Stomach (tissue), 9 donors: ENCODE results near the gene MXD4. TPM values are rescaled to one million over a fixed set of nuclear protein-coding genes. Genes with fewer than 3 reads are reported as not detected.

Experiments
- DNase-seq, 2 donors: peaks; one replicate each; pipeline versions ENCODE4 v3.0.0 to v3.0.0-alpha.2; 2013 to 2019
- H3K27ac ChIP-seq, 5 donors: fragments of 200-600 bp in 4 of 5; sonication (generic) in 4 of 5; one replicate each; pipeline ENCODE4 v1.5.1; 2013 to 2019; ENCODE audit warnings: mild to moderate bottlenecking in 1 of 5, moderate library complexity in 1 of 5
- H3K27me3 ChIP-seq, 3 donors: fragments of 200-600 bp; sonication (generic); one replicate each; pipeline ENCODE4 v1.5.1; 2017 to 2019; ENCODE audit warnings: mixed run types in 1 of 3
- H3K36me3 ChIP-seq, 4 donors: fragments of 200-600 bp; sonication (generic); 1 replicate in 3 of 4; 2 replicates in 1 of 4; pipeline ENCODE4 v1.5.1; 2016 to 2019
- H3K4me1 ChIP-seq, 4 donors: fragments of 200-600 bp; sonication (generic); one replicate each; pipeline ENCODE4 v1.5.1; 2016 to 2019
- H3K4me3 ChIP-seq, 4 donors: fragments of 200-600 bp; sonication (generic) in 3 of 4; one replicate each; pipeline ENCODE4 v1.5.1; 2016 to 2019; ENCODE audit warnings: mild to moderate bottlenecking in 1 of 4
- H3K9me3 ChIP-seq, 4 donors: fragments of 200-600 bp; sonication (generic); one replicate each; pipeline ENCODE4 v1.5.1; 2016 to 2019
- EP300 ChIP-seq: sonication (generic); formaldehyde crosslinking; IDR thresholded peaks from one replicate; pipeline ENCODE4 v1.6.1; 2017; ENCODE audit warnings: antibody characterized with exemption
- POLR2A ChIP-seq, 4 donors: fragments of 450-650 bp; IDR thresholded peaks; one replicate each; pipeline ENCODE4 v1.6.1; 2016; ENCODE audit warnings: antibody characterized with exemption in 4 of 4, control low read depth in 2 of 4, mild to moderate bottlenecking in 1 of 4, moderate library complexity in 1 of 4
- POLR2AphosphoS5 ChIP-seq, 3 donors: sonication (generic); formaldehyde crosslinking; IDR thresholded peaks; one replicate each; pipeline ENCODE4 v1.6.1; 2016; ENCODE audit warnings: antibody characterized with exemption in 3 of 3
- WGBS, 5 donors: extraction: QIAGEN DNeasy Blood & Tissue Kit in 3 of 5; methylation state at CpG; one replicate each; pipeline versions ENCODE4 v1.1.5 to v1.1.7; 2013 to 2018; 5-methylcytosine and 5-hydroxymethylcytosine counted together
- intact Hi-C: fragments of 100-400 bp; cut with DNase I; formaldehyde crosslinking; loops from one replicate; pipeline ENCODE4 v1.15.1; 2023; ENCODE audit warnings: low total_unique reads
- polyA plus RNA-seq, 3 donors: library from polyadenylated mRNA; stranded (reverse); fragments of 200-250 nt; gene quantifications; one replicate each; pipeline ENCODE4 v1.2.3, GENCODE V29; 2013
- total RNA-seq, 5 donors: library from RNA; depleted of rRNA; stranded (reverse); fragments of >200 nt; gene quantifications; one replicate each; pipeline versions ENCODE4 v1.1.0 to v1.2.3, GENCODE V29; 2014 to 2016
- TF ChIP-seq, protein P1 (sequence below), 7 experiments: fragments of 450-650 bp in 4 of 7; fragments of 200-600 bp in 3 of 7; sonication (generic) in 3 of 7; IDR thresholded peaks; one replicate each; pipeline ENCODE4 v1.5.1; 2016 to 2019; ENCODE audit warnings: antibody characterized with exemption in 7 of 7, control low read depth in 2 of 7, mild to moderate bottlenecking in 1 of 7
- donor health status: healthy with polysubstance abuse.
- donor health status: Bipolar disorder and iron deficiency.
- donor health status: healthy.

MXD4 gene
- total and polyA plus RNA-seq, 8 donors = 19.1 to 114 (median 46.8) TPM

DNA sequence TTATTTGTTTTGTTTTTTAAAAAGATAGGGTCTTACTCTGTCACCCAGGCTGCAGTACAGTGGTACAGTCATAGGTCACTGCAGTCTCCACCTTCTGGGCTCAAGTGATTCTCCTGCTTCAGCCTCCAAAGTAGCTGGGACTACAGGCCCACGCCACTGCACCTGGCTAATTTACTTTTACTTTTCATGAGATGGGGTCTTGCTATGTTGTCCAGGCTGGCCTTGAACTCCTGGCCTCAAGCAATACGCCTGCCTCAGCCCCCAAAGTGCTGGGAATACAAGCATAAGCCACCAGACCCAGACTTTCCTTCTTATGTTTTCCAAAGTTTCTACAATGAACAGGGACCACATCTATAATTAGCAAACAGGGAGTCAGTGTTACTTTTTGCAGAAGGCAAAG, 37.9 kb upstream of the MXD4 start:
- TF ChIP-seq EP300 (no peak), POLR2A (IDR thresholded peaks at IDR 0.05) (no peak), POLR2AphosphoS5 (IDR thresholded peaks at IDR 0.05) (no peak)
- TF ChIP-seq, protein P1, sequence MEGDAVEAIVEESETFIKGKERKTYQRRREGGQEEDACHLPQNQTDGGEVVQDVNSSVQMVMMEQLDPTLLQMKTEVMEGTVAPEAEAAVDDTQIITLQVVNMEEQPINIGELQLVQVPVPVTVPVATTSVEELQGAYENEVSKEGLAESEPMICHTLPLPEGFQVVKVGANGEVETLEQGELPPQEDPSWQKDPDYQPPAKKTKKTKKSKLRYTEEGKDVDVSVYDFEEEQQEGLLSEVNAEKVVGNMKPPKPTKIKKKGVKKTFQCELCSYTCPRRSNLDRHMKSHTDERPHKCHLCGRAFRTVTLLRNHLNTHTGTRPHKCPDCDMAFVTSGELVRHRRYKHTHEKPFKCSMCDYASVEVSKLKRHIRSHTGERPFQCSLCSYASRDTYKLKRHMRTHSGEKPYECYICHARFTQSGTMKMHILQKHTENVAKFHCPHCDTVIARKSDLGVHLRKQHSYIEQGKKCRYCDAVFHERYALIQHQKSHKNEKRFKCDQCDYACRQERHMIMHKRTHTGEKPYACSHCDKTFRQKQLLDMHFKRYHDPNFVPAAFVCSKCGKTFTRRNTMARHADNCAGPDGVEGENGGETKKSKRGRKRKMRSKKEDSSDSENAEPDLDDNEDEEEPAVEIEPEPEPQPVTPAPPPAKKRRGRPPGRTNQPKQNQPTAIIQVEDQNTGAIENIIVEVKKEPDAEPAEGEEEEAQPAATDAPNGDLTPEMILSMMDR (IDR thresholded peaks at IDR 0.05) = no peak
- peak in 1 of 2 donors; percentile 1 for DNase-seq
- WGBS, 5 donors = 83 to 98% (median 94%) methylated on average over 2 of the region's 2 CpGs
- H3K27ac ChIP-seq = no peak overlapping the region
- peaks cover 0 to 3% (median 0%) of the 10 kb centered on the region in 4 donors for H3K9me3 ChIP-seq
- H3K27me3 ChIP-seq = no peaks in the 10 kb centered on the region
- no peaks in the 10 kb centered on the region for H3K4me1 ChIP-seq
- H3K4me3 ChIP-seq = no peak overlapping the region
- intact Hi-C loops = no loop called here
- H3K36me3 ChIP-seq = peaks cover 0 to 11% (median 8%) of the 10 kb centered on the region in 4 donors

DNA sequence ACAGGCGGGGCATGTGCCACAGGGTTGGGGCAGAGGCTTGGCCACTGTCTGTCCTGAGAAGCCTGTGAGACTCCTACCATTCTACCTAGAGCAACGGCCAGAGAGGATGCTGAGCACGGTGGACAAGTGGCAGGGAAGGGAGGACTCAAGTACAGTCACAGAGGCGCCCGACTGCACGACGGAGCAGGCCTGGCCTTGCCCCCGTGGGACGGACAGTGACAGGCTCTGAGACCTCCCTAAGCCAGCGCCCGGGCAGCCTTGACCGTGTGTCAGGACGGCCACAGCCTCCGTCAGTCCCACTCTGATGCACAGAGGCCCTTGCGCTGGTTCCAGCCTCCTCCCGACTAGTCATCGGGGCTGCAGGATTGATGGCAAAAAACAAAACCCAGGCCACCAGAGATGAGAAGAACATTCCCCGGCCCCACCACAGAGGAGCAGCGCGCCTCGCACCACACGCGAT, 36.7 kb upstream of the MXD4 start:
- no peak overlapping the region for H3K4me3 ChIP-seq
- TF ChIP-seq, protein P1 (IDR thresholded peaks at IDR 0.05) = no peak
- no peak for TF ChIP-seq POLR2A (IDR thresholded peaks at IDR 0.05)
- no peak for TF ChIP-seq POLR2AphosphoS5 (IDR thresholded peaks at IDR 0.05)
- TF ChIP-seq EP300 = no peak
- H3K4me1 ChIP-seq = no peaks in the 10 kb centered on the region
- intact Hi-C loops = no loop called here
- WGBS, 5 donors = 81 to 92% (median 91%) methylated on average over 17 to 23 of the region's 23 CpGs
- no peaks in the 10 kb centered on the region for H3K27me3 ChIP-seq
- DNase-seq = peak in 1 of 2 donors; percentile 15
- H3K36me3 ChIP-seq = peaks cover 0 to 7% (median 0%) of the 10 kb centered on the region in 4 donors
- peaks cover 0 to 3% (median 0%) of the 10 kb centered on the region in 4 donors for H3K9me3 ChIP-seq
- H3K27ac ChIP-seq = no peak overlapping the region

DNA sequence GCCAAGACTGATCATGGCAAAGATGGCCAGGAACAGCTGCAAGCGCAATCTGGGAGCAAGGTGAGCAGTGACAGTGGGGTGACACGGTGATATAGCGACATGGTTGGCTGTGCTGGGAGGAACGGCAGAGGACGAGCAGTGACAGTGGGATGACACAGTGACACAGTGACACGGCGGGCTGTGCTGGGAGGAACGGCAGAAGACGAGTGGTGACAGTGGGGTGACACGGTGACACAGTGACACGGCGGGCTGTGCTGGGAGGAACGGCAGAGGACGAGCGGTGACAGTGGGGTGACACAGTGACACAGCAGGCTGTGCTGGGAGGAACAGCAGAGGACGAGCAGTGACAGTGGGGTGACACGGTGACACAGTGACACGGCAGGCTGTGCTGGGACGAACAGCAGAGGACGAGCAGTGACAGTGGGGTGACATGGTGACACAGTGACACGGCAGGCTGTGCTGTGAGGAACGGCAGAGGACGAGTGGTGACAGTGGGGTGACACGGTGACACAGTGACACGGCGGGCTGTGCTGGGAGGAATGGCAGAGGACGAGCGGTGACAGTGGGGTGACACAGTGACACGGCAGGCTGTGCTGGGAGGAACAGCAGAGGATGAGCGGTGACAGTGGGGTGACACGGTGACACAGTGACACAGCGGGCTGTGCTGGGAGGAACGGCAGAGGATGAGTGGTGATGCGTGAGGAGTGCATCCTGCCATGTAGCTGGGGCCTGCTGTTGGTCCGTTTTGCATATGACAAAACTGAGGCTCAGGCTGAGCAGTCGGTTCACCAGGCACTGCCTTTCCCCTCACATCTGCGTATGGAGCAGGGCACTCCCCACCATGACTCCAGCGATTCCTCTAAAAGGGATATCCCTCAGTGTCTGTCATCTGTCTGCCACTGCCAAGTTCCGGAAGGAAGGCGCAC, 36.0 kb upstream of the MXD4 start:
- H3K4me1 ChIP-seq = peaks cover 0 to 2% (median 0%) of the 10 kb centered on the region in 4 donors
- no peak overlapping the region for H3K4me3 ChIP-seq
- no peak overlapping the region for H3K27ac ChIP-seq
- no peak for DNase-seq
- no peaks in the 10 kb centered on the region for H3K27me3 ChIP-seq
- TF ChIP-seq EP300 = no peak
- no peak for TF ChIP-seq POLR2AphosphoS5 (IDR thresholded peaks at IDR 0.05)
- TF ChIP-seq, protein P1 (IDR thresholded peaks at IDR 0.05) = no peak
- TF ChIP-seq POLR2A (IDR thresholded peaks at IDR 0.05) = no peak
- H3K9me3 ChIP-seq = peaks cover 0 to 3% (median 0%) of the 10 kb centered on the region in 4 donors
- intact Hi-C loops = no loop called here
- peaks cover 0 to 7% (median 0%) of the 10 kb centered on the region in 4 donors for H3K36me3 ChIP-seq
- WGBS, 5 donors = 88 to 93% (median 91%) methylated on average over 40 of the region's 40 CpGs

DNA sequence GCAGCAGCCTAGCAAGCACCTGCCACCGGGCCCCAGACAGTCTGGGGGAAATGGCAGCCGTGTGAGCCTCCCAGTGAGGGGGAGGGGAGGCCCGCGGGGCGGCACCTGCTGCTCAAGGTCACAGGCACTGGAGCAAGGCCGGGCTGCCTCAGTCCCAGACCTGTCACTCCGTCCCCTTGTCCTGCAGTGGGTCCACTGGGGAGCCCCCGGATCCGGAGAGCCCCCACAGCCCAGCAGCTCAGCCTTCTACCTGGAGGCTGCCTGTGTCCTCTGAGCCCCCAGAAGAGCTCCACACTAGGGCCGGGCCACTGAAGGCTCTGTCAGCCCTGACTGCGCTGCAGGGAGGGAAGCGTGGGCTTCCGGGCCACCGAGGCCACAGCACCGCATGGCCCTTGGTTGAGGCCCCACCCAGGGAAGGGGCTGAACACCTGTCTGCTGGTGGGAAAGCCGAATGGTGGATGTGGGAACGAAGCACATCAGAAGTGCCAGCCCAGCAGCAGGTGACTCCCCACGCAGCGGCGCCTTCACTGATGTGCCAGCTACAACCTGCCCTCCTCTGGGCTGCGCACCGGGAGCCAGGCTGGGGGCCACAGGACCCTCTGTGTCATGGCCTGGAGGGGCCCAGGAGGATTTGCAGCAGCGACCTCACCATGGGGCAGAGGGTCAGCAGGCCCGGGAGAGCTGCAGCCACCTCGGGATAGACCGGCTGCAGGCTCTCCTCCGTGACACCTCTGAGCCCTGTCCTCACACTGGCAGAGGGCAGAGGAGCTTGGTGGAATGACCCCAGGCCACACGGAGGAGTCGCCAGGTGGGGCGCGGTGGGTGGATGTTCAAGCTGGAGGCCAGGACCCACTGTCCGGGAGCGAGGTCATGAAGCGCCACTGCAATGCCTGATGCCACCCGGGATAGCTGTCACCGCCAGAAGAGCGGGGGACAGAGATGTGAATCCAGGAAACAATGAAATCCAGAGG, 35.0 kb upstream of the MXD4 start:
- intact Hi-C loops = no loop called here
- peaks cover 0 to 11% (median 4%) of the 10 kb centered on the region in 4 donors for H3K4me1 ChIP-seq
- H3K27ac ChIP-seq = no peak overlapping the region
- DNase-seq = peak in 1 of 2 donors; percentile 78
- H3K36me3 ChIP-seq = peaks cover 0 to 7% (median 0%) of the 10 kb centered on the region in 4 donors
- no peak overlapping the region for H3K4me3 ChIP-seq
- TF ChIP-seq, protein P1 (IDR thresholded peaks at IDR 0.05) = no peak
- TF ChIP-seq POLR2A (IDR thresholded peaks at IDR 0.05) (no peak), POLR2AphosphoS5 (IDR thresholded peaks at IDR 0.05) (no peak), EP300 (no peak)
- no peaks in the 10 kb centered on the region for H3K27me3 ChIP-seq
- 83 to 89% (median 86%) methylated on average over 24 to 37 of the region's 37 CpGs for WGBS, 5 donors
- H3K9me3 ChIP-seq = no peaks in the 10 kb centered on the region
